Type B pancreatic cell (in vitro differentiated cells): ENCODE results near the gene BRMS1. TPM values are rescaled to one million over a fixed set of nuclear protein-coding genes. Genes with fewer than 3 reads are reported as not detected.

ENCODE experiments used
- DNase-seq: peaks from one replicate; pipeline ENCODE4 v3.0.0; 2021; ENCODE audit warnings: mixed read lengths; ENCODE audit not compliant: unreplicated experiment; ENCODE audit errors: extremely low spot score
- H3K27ac Mint-ChIP-seq: 2 replicates; pipeline ENCODE4 v1.8.0; 2021; ENCODE audit warnings: mild to moderate bottlenecking, mixed read lengths
- H3K27me3 Mint-ChIP-seq: 2 replicates; pipeline ENCODE4 v1.8.0; 2021; ENCODE audit warnings: mixed read lengths
- H3K36me3 Mint-ChIP-seq: 2 replicates; pipeline ENCODE4 v1.8.0; 2021; ENCODE audit warnings: mixed read lengths
- H3K4me1 Mint-ChIP-seq: one replicate; pipeline ENCODE4 v1.8.0; 2021; ENCODE audit warnings: mixed read lengths; ENCODE audit not compliant: unreplicated experiment
- H3K4me3 Mint-ChIP-seq: 2 replicates; pipeline ENCODE4 v1.8.0; 2021; ENCODE audit warnings: mild to moderate bottlenecking, mixed read lengths
- H3K9me3 Mint-ChIP-seq: 2 replicates; pipeline ENCODE4 v1.8.0; 2021; ENCODE audit warnings: mixed read lengths
- total RNA-seq: library from RNA; stranded (reverse); gene quantifications from 2 replicates; pipeline ENCODE4 v1.2.1, GENCODE V29; 2021; ENCODE audit warnings: low replicate concordance
- TF ChIP-seq, protein P1 (sequence below): fragments of 200-600 bp; sonication (generic); conservative IDR thresholded peaks from 2 replicates; pipeline ENCODE4 v1.5.0; 2021; ENCODE audit warnings: antibody characterized with exemption, mild to moderate bottlenecking

The BRMS1 gene
- total RNA-seq, 1 donor from 2014 or later, result 35.1 TPM

DNA sequence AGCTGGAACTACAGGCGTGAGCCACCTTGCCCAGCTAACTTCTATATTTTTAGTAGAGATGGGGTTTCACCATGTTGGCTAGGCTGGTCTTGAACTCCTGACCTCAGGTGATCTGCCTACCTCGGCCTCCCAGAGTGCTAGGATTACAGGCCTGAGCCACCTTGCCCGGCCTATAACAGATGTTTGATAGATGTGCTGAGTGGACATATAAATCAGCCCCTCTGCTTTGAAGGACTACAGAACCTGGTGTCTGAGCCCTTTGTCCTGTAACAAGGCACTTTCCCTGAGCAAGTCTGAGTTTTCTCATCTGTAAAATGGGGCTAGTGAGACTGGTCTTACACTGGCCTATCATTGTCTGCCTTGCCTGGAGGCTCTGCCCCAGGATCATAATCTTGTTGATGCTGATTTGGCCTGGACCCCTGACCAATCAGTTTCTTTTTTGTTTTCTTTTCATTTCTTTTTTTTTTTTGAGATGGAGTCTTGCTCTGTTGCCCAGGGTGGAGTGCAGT, 15.7 kb downstream of the BRMS1 start:
- H3K27me3 Mint-ChIP-seq, result no peaks in the 10 kb centered on the region
- TF ChIP-seq, protein P1, sequence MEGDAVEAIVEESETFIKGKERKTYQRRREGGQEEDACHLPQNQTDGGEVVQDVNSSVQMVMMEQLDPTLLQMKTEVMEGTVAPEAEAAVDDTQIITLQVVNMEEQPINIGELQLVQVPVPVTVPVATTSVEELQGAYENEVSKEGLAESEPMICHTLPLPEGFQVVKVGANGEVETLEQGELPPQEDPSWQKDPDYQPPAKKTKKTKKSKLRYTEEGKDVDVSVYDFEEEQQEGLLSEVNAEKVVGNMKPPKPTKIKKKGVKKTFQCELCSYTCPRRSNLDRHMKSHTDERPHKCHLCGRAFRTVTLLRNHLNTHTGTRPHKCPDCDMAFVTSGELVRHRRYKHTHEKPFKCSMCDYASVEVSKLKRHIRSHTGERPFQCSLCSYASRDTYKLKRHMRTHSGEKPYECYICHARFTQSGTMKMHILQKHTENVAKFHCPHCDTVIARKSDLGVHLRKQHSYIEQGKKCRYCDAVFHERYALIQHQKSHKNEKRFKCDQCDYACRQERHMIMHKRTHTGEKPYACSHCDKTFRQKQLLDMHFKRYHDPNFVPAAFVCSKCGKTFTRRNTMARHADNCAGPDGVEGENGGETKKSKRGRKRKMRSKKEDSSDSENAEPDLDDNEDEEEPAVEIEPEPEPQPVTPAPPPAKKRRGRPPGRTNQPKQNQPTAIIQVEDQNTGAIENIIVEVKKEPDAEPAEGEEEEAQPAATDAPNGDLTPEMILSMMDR, result no peak
- no peaks in the 10 kb centered on the region for H3K9me3 Mint-ChIP-seq
- DNase-seq, result no peak
- peaks cover 23% of the 10 kb centered on the region for H3K4me1 Mint-ChIP-seq
- H3K27ac Mint-ChIP-seq, result no peak overlapping the region
- no peaks in the 10 kb centered on the region for H3K36me3 Mint-ChIP-seq
- no peak overlapping the region for H3K4me3 Mint-ChIP-seq

DNA sequence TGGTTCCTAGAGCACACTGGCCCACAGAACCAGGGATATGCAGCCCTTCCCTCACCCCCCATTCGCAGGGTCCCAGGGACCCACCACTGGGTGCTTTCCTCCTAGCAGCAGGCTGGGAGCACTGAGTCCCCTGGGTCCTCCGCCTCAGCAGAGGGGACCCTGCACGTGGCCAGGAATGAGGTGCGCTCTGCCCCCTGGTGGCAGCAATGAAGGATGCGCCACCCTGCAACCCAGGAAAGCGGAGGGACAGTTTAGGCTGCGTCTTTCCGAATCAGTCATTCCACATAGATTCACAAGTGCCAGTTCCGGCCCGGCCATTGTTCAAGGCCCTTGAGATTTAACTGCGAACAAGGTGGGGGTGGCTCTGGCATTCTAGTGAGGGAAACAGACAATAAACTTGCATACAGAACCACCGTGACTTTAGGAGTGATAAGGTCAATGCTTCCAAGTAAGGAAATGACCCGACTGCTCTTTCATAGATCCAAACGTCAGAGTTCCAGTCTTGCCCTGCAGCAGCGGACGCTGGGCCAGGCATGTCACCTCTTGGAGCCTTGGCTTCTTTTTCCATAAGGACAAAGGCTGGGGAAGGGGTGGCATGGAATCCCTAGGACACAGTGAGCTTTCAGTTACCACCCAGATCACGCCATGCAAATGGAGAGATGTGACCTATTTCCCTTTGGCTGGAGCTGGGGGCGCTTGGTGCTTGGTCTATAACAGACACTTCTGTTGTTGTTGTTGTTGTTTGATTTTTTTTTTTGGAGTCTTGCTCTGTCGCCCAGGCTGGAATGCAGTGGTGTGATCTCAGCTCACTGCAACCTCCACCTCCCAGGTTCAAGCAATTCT, 16.4 kb downstream of the BRMS1 start:
- peaks cover 25% of the 10 kb centered on the region for H3K4me1 Mint-ChIP-seq
- peak; percentile 85 for DNase-seq
- H3K4me3 Mint-ChIP-seq, result peak overlapping the region; percentile 65
- no peaks in the 10 kb centered on the region for H3K9me3 Mint-ChIP-seq
- peak overlapping the region; percentile 55 for H3K27ac Mint-ChIP-seq
- TF ChIP-seq, protein P1, result peak; percentile 96
- H3K27me3 Mint-ChIP-seq, result no peaks in the 10 kb centered on the region
- no peaks in the 10 kb centered on the region for H3K36me3 Mint-ChIP-seq

DNA sequence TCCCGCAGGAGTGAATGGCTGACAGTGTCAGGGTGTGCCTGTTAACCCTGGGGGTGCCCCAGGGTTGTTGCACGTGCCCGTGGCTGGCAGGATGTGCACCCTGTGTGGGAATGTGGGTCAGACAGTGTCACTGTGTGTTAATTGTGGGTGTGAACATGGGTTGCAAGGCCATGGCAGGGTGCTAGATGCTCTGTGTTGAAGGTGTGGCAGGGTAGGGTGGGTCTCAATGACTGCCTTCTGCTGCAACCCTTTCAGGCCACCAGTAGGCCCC, 16.9 kb downstream of the BRMS1 start:
- TF ChIP-seq, protein P1, result no peak
- Mint-ChIP-seq H3K36me3 (no peaks in the 10 kb centered on the region), H3K27me3 (no peaks in the 10 kb centered on the region), H3K4me3 (no peak overlapping the region), H3K27ac (peak overlapping the region; percentile 46), H3K4me1 (peaks cover 31% of the 10 kb centered on the region), H3K9me3 (no peaks in the 10 kb centered on the region)
- DNase-seq, result no peak

DNA sequence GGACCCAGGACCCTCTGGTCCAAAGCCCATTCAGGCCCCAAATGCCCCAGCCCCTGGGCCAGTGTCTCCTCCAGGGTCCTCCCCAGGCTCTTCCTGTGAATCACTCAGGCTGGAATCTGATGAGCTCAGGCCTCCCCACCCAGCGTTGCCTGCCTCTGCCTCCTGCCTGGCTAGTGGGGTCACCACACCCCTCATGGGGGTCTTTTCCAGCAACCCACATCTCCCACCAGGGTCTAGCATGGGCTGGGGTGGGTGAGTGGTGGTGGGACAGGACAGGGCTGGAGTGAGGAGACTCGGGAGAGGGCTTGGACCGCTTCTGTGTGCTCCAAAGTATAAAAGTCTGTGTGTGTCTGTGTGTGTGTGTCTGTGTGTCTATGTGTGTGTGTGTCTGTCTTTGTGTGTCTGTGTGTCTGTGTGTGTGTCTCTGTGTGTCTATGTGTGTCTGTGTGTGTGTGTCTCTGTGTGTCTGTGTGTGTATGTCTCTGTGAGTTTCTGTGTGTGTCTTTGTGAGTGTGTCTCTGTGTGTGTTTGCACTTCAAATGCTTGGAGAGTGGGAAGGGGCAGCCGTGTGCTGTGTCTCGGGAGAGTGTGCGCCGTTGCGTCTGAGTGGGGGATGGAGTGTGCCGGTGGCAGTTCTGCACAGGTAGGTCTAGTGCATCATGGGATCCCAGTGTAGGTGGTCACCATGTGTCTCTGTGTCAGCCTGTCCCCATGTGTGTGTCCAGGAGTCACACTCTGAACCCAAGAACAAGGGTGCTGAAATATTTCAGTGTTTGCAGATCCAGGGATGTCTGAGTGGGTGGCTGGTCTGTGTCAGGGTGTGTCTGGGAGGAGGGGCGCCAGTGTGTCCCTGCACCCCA, 17.5 kb downstream of the BRMS1 start:
- DNase-seq, result no peak
- Mint-ChIP-seq H3K9me3 (no peaks in the 10 kb centered on the region), H3K4me3 (peak overlapping the region; percentile 2), H3K36me3 (no peaks in the 10 kb centered on the region), H3K4me1 (peaks cover 32% of the 10 kb centered on the region), H3K27ac (peak overlapping the region; percentile 46), H3K27me3 (no peaks in the 10 kb centered on the region)
- TF ChIP-seq, protein P1, result no peak

DNA sequence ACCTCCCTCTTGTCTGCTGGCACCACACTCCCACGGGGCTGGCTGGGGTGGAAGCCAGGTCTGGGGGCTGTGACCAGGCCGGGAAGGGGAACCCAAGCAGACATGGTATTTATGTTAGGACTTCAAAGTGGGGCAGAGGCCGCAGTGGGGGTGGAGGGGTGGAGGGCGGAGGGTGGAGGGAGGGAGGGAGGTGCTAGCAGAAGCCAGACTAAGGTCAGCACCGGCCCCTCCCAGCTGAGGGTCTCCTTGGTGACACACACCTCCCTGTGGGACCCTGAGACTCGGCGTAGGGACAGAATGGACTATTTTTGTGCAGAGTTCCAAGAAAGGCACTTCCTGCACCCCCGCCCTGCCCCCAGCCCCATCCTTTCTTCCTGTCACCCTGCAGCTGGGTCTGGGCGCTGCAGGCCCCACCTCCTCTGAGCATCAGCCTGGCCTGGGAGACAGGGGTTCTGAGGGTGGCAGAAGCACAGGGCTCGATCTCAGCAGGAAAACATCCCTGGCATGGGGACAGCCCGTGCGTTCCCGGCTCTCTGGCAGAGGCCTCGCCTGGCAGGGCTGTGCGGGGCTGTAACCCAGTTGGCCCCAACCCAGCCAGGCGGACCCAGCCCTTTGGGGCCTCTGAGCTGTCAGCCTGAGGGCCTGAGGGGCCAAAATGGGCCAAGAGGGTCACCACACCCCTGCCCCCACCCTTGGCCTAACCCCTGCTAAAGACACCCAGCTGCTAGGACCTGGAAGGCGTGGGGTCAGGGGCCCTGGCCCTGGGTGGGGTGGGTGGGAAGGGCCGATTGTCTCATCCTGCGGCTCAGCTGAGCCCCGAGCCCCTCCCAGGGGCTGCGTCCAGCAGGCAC, 18.4 kb downstream of the BRMS1 start:
- no peaks in the 10 kb centered on the region for H3K9me3 Mint-ChIP-seq
- DNase-seq, result no peak
- H3K36me3 Mint-ChIP-seq, result no peaks in the 10 kb centered on the region
- TF ChIP-seq, protein P1, result no peak
- no peaks in the 10 kb centered on the region for H3K27me3 Mint-ChIP-seq
- no peak overlapping the region for H3K4me3 Mint-ChIP-seq
- no peak overlapping the region for H3K27ac Mint-ChIP-seq
- H3K4me1 Mint-ChIP-seq, result peaks cover 32% of the 10 kb centered on the region
